HT1080 (cell line): ENCODE measurements around the gene TMEM80. TPM values are rescaled to one million over a fixed set of nuclear protein-coding genes. Genes with fewer than 3 reads are reported as not detected.
"Not testable (repeated sequence)": the region's sequence is repeated elsewhere in the genome, so short reads cannot be mapped to it uniquely, and the experiment has no call there.

Experiments used
- DNase-seq: peaks from one replicate; pipeline ENCODE4 v3.0.0-alpha.2; 2015; ENCODE audit warnings: low read depth
- polyA plus RNA-seq, 2 experiments: library from polyadenylated mRNA; depleted of rRNA; stranded (reverse); fragments of >200 nt; gene quantifications; 2 replicates each; pipeline ENCODE4 v1.2.3, GENCODE V29; 2015
- total RNA-seq: library from RNA; depleted of rRNA; stranded (reverse); fragments of >200 nt; shearing (Covaris generic); gene quantifications from 2 replicates; pipeline ENCODE4 v1.2.3, GENCODE V29; 2014; rRNA removed

TMEM80 gene
- total RNA-seq = 23.6 and 27.9 TPM in 2 replicates
- polyA plus RNA-seq (2015; cell fraction: cytosol; rRNA removed) = 12.6 and 14.6 TPM in 2 replicates
- polyA plus RNA-seq (2015; cell fraction: nucleus; rRNA removed) = 27.2 and 38.0 TPM in 2 replicates

GRCh38 chr11:695538-696248, at the start of gene TMEM80:
TSS of gene TMEM80 (plus strand) at chr11:695816. CDS start at chr11:695828, 12 bp downstream.
- peak; percentile 96 for DNase-seq

- no peak for DNase-seq
These were observed 49.4 kb upstream of the TMEM80 start for GRCh38 chr11:646214-646613.

GRCh38 chr11:647672-648158, 47.9 kb upstream of the TMEM80 start:
- DNase-seq = not testable (repeated sequence)

GRCh38 chr11:650482-650881, 45.1 kb upstream of the TMEM80 start:
- no peak for DNase-seq

- DNase-seq = not testable (repeated sequence)
These were observed 42.5 kb upstream of the TMEM80 start for GRCh38 chr11:653136-653535.

GRCh38 chr11:653837-654236, 41.8 kb upstream of the TMEM80 start:
- DNase-seq = no peak

GRCh38 chr11:654444-654843, 41.2 kb upstream of the TMEM80 start:
- DNase-seq = not testable (repeated sequence)

- no peak for DNase-seq
These were observed 40.4 kb upstream of the TMEM80 start for GRCh38 chr11:655036-655726.

GRCh38 chr11:656426-656825, 39.2 kb upstream of the TMEM80 start:
- DNase-seq = no peak

GRCh38 chr11:656866-657265, 38.8 kb upstream of the TMEM80 start:
- DNase-seq = no peak

GRCh38 chr11:657691-658126, 37.9 kb upstream of the TMEM80 start:
- no peak for DNase-seq

- DNase-seq = no peak
These were observed 36.0 kb upstream of the TMEM80 start for GRCh38 chr11:659532-660085.

GRCh38 chr11:660281-660680, 35.3 kb upstream of the TMEM80 start:
- DNase-seq = no peak

- DNase-seq = no peak
These were observed 34.8 kb upstream of the TMEM80 start for GRCh38 chr11:660681-661444.

- peak; percentile 49 for DNase-seq
These were observed 32.8 kb upstream of the TMEM80 start for GRCh38 chr11:662689-663274.

- no peak for DNase-seq
These were observed 30.4 kb upstream of the TMEM80 start for GRCh38 chr11:665062-665703.

GRCh38 chr11:665704-666281, 29.8 kb upstream of the TMEM80 start:
- no peak for DNase-seq

GRCh38 chr11:673866-674265, 21.8 kb upstream of the TMEM80 start:
- DNase-seq = no peak

- no peak for DNase-seq
These were observed 21.2 kb upstream of the TMEM80 start for GRCh38 chr11:674406-674805.

- DNase-seq = no peak
These were observed 17.3 kb upstream of the TMEM80 start for GRCh38 chr11:678297-678696.
